PC-3 (cell line): ENCODE measurements around the gene CD69.

Experiments used
- EZH2 ChIP-seq: fragments of 300-600 bp; sonication (generic); IDR thresholded peaks from one replicate; pipeline ENCODE4 v1.6.1; 2017; ENCODE audit warnings: antibody characterized with exemption, mild to moderate bottlenecking, low read length; ENCODE audit not compliant: unreplicated experiment
- EZH2phosphoT487 ChIP-seq: fragments of 300-600 bp; sonication (generic); IDR thresholded peaks from 2 replicates; pipeline ENCODE4 v1.6.1; 2018; ENCODE audit warnings: mild to moderate bottlenecking, antibody characterized with exemption, low read length, borderline replicate concordance
- TF ChIP-seq, protein P1 (sequence below): fragments of 300-600 bp; sonication (generic); conservative IDR thresholded peaks from 2 replicates; pipeline ENCODE4 v1.5.1; 2017; ENCODE audit warnings: antibody characterized with exemption, low read depth, mild to moderate bottlenecking, low read length

DNA sequence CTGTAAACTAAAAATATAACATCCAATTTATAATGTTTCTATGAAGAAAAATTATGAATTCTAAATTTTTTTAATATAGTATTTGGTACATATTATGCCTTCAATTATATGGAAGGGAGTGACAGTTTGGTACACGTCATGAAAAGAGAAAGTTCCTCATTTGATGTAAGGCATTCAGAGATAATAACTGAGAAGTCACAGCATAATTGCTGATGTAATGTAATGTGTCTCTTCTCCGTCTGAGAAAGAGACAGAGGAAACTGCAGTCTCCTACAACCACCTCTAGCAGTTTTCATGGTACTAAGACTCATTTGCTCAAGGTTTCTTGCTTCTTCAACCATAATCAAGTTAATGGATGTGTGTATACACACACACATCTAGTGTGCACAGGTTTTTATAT lies 2.3 kb upstream of the CD69 start:
- TF ChIP-seq, protein P1, sequence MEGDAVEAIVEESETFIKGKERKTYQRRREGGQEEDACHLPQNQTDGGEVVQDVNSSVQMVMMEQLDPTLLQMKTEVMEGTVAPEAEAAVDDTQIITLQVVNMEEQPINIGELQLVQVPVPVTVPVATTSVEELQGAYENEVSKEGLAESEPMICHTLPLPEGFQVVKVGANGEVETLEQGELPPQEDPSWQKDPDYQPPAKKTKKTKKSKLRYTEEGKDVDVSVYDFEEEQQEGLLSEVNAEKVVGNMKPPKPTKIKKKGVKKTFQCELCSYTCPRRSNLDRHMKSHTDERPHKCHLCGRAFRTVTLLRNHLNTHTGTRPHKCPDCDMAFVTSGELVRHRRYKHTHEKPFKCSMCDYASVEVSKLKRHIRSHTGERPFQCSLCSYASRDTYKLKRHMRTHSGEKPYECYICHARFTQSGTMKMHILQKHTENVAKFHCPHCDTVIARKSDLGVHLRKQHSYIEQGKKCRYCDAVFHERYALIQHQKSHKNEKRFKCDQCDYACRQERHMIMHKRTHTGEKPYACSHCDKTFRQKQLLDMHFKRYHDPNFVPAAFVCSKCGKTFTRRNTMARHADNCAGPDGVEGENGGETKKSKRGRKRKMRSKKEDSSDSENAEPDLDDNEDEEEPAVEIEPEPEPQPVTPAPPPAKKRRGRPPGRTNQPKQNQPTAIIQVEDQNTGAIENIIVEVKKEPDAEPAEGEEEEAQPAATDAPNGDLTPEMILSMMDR = no peak
- TF ChIP-seq EZH2 = no peak
- TF ChIP-seq EZH2phosphoT487 = no peak
